ENCODE results near the gene TBCCD1.

Gene TBCCD1

DNA sequence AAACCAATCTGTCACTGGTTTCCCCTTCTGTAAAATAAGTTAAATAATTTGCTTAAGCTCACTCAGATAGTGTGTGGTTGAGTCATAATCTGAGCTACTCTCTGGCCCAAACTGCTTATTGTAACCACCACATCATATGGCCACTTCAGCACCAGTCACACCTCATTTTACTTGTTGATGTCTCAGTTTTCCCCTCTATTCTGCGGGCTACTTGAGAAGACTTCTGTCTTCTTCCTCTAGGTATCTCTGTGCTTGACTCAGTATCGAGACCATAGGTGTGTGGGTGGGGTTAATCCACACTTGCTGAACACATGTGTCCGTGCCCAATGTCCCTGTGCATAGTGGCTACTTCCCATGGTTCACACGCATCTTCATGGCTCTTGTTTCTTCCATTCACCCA, 55.9 kb downstream of the TBCCD1 start:
- ATAC-seq (ENCODE audit: low read depth) (no peak), DNase-seq (ENCODE audit: low spot score) (no peak)
- Histone ChIP-seq H3K27me3 (ENCODE audit: insufficient read depth, poor library complexity, severe bottlenecking) (no peaks in the 10 kb centered on the region), H3K36me3 (ENCODE audit: low read depth) (no peaks in the 10 kb centered on the region), H3K27ac (ENCODE audit: poor library complexity, severe bottlenecking) (no peak overlapping the region), H3K9me3 (ENCODE audit: severe bottlenecking) (no peaks in the 10 kb centered on the region), H3K4me3 (ENCODE audit: severe bottlenecking) (no peak overlapping the region), H3K4me1 (ENCODE audit: insufficient read depth, poor library complexity, severe bottlenecking) (no peaks in the 10 kb centered on the region)
- TF ChIP-seq, protein P1, sequence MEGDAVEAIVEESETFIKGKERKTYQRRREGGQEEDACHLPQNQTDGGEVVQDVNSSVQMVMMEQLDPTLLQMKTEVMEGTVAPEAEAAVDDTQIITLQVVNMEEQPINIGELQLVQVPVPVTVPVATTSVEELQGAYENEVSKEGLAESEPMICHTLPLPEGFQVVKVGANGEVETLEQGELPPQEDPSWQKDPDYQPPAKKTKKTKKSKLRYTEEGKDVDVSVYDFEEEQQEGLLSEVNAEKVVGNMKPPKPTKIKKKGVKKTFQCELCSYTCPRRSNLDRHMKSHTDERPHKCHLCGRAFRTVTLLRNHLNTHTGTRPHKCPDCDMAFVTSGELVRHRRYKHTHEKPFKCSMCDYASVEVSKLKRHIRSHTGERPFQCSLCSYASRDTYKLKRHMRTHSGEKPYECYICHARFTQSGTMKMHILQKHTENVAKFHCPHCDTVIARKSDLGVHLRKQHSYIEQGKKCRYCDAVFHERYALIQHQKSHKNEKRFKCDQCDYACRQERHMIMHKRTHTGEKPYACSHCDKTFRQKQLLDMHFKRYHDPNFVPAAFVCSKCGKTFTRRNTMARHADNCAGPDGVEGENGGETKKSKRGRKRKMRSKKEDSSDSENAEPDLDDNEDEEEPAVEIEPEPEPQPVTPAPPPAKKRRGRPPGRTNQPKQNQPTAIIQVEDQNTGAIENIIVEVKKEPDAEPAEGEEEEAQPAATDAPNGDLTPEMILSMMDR (IDR thresholded peaks at IDR 0.05; ENCODE audit: poor library complexity, severe bottlenecking) = no peak

DNA sequence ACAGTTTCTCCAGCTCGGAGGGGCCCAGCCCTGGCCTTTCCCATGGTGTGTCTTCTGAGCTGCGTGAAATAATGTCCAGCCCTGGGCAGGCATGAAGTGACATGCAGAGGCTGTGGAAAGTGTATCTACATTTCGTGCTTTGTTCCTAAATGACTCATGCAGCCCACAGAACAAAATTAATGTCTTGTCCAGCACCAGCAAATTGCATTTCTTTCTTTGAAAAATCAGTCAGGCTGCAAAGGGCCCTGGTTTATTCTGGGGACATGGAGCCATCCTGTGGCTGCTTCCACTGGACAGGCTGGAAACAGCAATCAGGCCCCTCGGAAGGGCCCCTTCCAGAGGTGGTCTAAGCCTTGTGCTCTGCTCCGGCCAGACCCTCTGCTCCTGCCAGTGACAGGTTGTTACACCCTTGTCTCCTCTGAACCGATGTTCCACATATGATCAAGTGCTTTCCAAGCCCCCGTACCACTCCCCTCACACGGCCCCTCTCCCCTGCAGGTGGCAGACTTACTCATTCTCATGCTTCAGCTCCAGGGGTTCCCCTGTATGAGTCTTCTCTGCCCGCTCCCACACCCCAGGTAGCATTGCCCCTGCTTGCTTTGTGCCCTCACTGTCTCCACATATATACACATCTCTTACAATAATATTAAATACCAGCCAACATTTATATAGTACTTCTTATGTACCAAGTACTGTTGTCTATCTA, 56.6 kb downstream of the TBCCD1 start:
- DNase-seq (ENCODE audit: low spot score) (no peak), ATAC-seq (ENCODE audit: low read depth) (peak; percentile 82)
- Histone ChIP-seq H3K27me3 (ENCODE audit: insufficient read depth, poor library complexity, severe bottlenecking) (no peaks in the 10 kb centered on the region), H3K27ac (ENCODE audit: poor library complexity, severe bottlenecking) (no peak overlapping the region), H3K4me3 (ENCODE audit: severe bottlenecking) (no peak overlapping the region), H3K36me3 (ENCODE audit: low read depth) (no peaks in the 10 kb centered on the region), H3K9me3 (ENCODE audit: severe bottlenecking) (no peaks in the 10 kb centered on the region), H3K4me1 (ENCODE audit: insufficient read depth, poor library complexity, severe bottlenecking) (no peaks in the 10 kb centered on the region)
- TF ChIP-seq, protein P1 (IDR thresholded peaks at IDR 0.05; ENCODE audit: poor library complexity, severe bottlenecking) = no peak

DNA sequence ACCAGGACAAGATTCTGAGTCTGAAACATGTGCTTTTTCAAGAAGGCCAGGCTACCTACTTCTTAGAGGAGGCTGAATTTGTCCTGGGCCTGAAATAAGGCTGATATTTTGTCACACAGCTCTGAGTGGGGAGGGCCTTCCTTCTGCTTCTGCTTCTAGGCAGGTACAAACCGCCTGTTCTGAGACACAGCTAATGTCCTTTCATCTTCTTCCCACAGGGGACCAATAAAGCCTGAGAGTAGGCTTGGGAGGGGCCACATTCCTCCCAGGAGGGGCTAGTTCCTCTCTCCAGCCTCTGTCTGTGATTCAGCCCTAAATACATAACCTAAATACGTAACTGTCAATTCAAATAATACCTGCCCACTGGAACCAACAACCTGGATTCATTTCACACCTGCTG, 57.7 kb downstream of the TBCCD1 start:
- no peaks in the 10 kb centered on the region for H3K27me3 ChIP-seq (ENCODE audit: insufficient read depth, poor library complexity, severe bottlenecking)
- no peaks in the 10 kb centered on the region for H3K9me3 ChIP-seq (ENCODE audit: severe bottlenecking)
- H3K27ac ChIP-seq (ENCODE audit: poor library complexity, severe bottlenecking) = no peak overlapping the region
- H3K4me1 ChIP-seq (ENCODE audit: insufficient read depth, poor library complexity, severe bottlenecking) = no peaks in the 10 kb centered on the region
- no peaks in the 10 kb centered on the region for H3K36me3 ChIP-seq (ENCODE audit: low read depth)
- ATAC-seq (ENCODE audit: low read depth) (no peak), DNase-seq (ENCODE audit: low spot score) (no peak)
- TF ChIP-seq, protein P1 (IDR thresholded peaks at IDR 0.05; ENCODE audit: poor library complexity, severe bottlenecking) = no peak
- H3K4me3 ChIP-seq (ENCODE audit: severe bottlenecking) = no peak overlapping the region

DNA sequence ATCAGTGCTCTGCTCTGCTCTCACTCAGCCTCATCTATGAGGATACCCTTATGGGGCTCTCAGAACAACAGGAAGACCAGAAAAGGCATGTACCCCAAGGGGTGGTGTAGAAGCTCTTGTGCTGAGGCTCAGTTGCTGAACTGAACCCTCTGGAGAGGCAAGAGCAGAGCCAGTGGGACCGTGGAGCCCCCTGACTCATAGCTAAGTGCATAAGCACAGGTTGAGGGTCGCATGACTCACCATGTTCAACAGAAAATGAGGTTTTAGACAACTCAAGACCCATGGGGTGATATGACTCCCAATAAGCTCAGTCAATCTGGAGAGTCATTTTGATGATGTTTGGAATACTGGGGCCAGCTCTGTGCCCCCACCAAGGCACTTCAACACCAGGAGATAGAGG, 60.3 kb downstream of the TBCCD1 start:
- TF ChIP-seq, protein P1 (IDR thresholded peaks at IDR 0.05; ENCODE audit: poor library complexity, severe bottlenecking) = no peak
- Histone ChIP-seq H3K36me3 (ENCODE audit: low read depth) (no peaks in the 10 kb centered on the region), H3K27ac (ENCODE audit: poor library complexity, severe bottlenecking) (no peak overlapping the region), H3K4me3 (ENCODE audit: severe bottlenecking) (no peak overlapping the region), H3K27me3 (ENCODE audit: insufficient read depth, poor library complexity, severe bottlenecking) (no peaks in the 10 kb centered on the region), H3K4me1 (ENCODE audit: insufficient read depth, poor library complexity, severe bottlenecking) (no peaks in the 10 kb centered on the region), H3K9me3 (ENCODE audit: severe bottlenecking) (no peaks in the 10 kb centered on the region)
- ATAC-seq (ENCODE audit: low read depth) (no peak), DNase-seq (ENCODE audit: low spot score) (no peak)

DNA sequence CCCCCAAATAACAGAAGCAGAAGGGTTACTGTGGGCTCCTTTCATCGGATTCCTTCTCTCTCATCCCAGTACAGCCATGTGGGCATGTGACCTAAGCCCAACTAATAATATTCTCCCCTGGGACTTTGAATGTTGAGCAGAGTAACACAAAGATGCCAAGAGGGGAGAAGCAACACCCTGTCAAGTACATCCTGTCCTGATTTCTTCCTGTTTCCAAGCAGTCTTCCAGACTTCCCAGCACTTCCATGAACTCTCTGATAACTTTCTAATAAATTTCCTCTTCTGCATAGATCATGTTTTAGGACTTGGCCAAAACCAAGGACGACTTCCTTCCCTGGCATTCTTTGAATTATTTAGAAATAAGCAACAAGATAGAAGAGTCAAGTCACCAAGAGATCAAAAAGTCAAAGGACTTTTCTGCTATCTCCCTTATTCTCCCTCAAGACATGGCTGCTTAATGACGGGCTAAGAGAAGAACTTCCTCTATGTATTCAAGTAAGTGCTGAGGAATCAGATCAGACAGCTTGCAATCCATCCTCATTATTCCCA, 60.9 kb downstream of the TBCCD1 start:
- no peak for ATAC-seq (ENCODE audit: low read depth)
- Histone ChIP-seq H3K4me1 (ENCODE audit: insufficient read depth, poor library complexity, severe bottlenecking) (no peaks in the 10 kb centered on the region), H3K27ac (ENCODE audit: poor library complexity, severe bottlenecking) (no peak overlapping the region), H3K36me3 (ENCODE audit: low read depth) (no peaks in the 10 kb centered on the region), H3K27me3 (ENCODE audit: insufficient read depth, poor library complexity, severe bottlenecking) (no peaks in the 10 kb centered on the region), H3K4me3 (ENCODE audit: severe bottlenecking) (no peak overlapping the region), H3K9me3 (ENCODE audit: severe bottlenecking) (no peaks in the 10 kb centered on the region)
- TF ChIP-seq, protein P1 (IDR thresholded peaks at IDR 0.05; ENCODE audit: poor library complexity, severe bottlenecking) = no peak
- DNase-seq (ENCODE audit: low spot score) = no peak

Measured in RWPE2 (cell line).